HepG2 (cell line): Measurements from ENCODE around the gene CKS2. TPM values are rescaled to one million over a fixed set of nuclear protein-coding genes. Genes with fewer than 3 reads are reported as not detected.

Experiments used
- ASH2L ChIP-seq: fragments of 300-600, 200-600 bp; sonication (generic); IDR thresholded peaks from 2 replicates; pipeline ENCODE4 v1.7.0; 2017; ENCODE audit warnings: low read depth, mild to moderate bottlenecking, moderate library complexity, mixed read lengths, low read length; ENCODE audit not compliant: insufficient read length
- BATF2 ChIP-seq: sonication (generic); formaldehyde crosslinking; IDR thresholded peaks from 2 replicates; pipeline ENCODE4 v1.8.0; 2022; ENCODE audit warnings: mild to moderate bottlenecking, missing genetic modification reagents, moderate library complexity
- CEBPG ChIP-seq: IDR thresholded peaks from 2 replicates; pipeline ENCODE4 v1.6.1; 2016
- E2F1 ChIP-seq: sonication (generic); formaldehyde crosslinking; IDR thresholded peaks from 2 replicates; pipeline ENCODE4 v1.5.0; 2020; ENCODE audit warnings: missing genetic modification reagents
- GATAD2A ChIP-seq: IDR thresholded peaks from 2 replicates; pipeline ENCODE4 v1.6.1; 2016
- MBD4 ChIP-seq: IDR thresholded peaks from 2 replicates; pipeline ENCODE4 v1.6.1; 2012; ENCODE audit warnings: low read length, inconsistent platforms, borderline replicate concordance
- MTF1 ChIP-seq: sonication (generic); formaldehyde crosslinking; IDR thresholded peaks from 2 replicates; pipeline ENCODE4 v1.5.0; 2020; ENCODE audit warnings: missing genetic modification reagents
- PHB2 ChIP-seq: fragments of 450-650 bp; IDR thresholded peaks from 2 replicates; pipeline ENCODE4 v1.6.1; 2018; ENCODE audit not compliant: partially characterized antibody
- POGZ ChIP-seq: sonication (generic); formaldehyde crosslinking; IDR thresholded peaks from 2 replicates; pipeline ENCODE4 v1.4.0; 2020; ENCODE audit warnings: mild to moderate bottlenecking, missing genetic modification reagents
- PRDM4 ChIP-seq: sonication (generic); formaldehyde crosslinking; IDR thresholded peaks from 2 replicates; pipeline ENCODE4 v1.9.0; 2021; ENCODE audit warnings: missing genetic modification reagents, borderline replicate concordance
- RNF2 ChIP-seq: fragments of 450-650 bp; conservative IDR thresholded peaks from 2 replicates; pipeline ENCODE4 v1.6.1; 2016; ENCODE audit warnings: low read depth
- SP4 ChIP-seq: sonication (generic); formaldehyde crosslinking; IDR thresholded peaks from 2 replicates; pipeline ENCODE4 v1.8.1; 2023; ENCODE audit warnings: mild to moderate bottlenecking, missing genetic modification reagents
- TAF1 ChIP-seq: sonication (generic); formaldehyde crosslinking; IDR thresholded peaks from 2 replicates; pipeline ENCODE4 v1.4.0; 2020; ENCODE audit warnings: missing genetic modification reagents
- ZFYVE20 ChIP-seq: sonication (generic); formaldehyde crosslinking; IDR thresholded peaks from 2 replicates; pipeline ENCODE4 v1.8.0; 2023; ENCODE audit warnings: low read depth, mild to moderate bottlenecking, moderate library complexity, missing genetic modification reagents, borderline replicate concordance
- ZNF251 ChIP-seq: sonication (generic); formaldehyde crosslinking; IDR thresholded peaks from 2 replicates; pipeline ENCODE4 v1.9.0; 2021; ENCODE audit warnings: mild to moderate bottlenecking, missing genetic modification reagents
- ZNF33A ChIP-seq: sonication (generic); formaldehyde crosslinking; IDR thresholded peaks from 2 replicates; pipeline ENCODE4 v1.5.1; 2020; ENCODE audit warnings: missing genetic modification reagents, mild to moderate bottlenecking, moderate library complexity, borderline replicate concordance
- ZNF362 ChIP-seq: sonication (generic); formaldehyde crosslinking; IDR thresholded peaks from 2 replicates; pipeline ENCODE4 v1.4.0; 2020; ENCODE audit warnings: missing genetic modification reagents, mild to moderate bottlenecking, borderline replicate concordance
- ZNF607 ChIP-seq: sonication (generic); formaldehyde crosslinking; IDR thresholded peaks from 2 replicates; pipeline ENCODE4 v1.5.1; 2020; ENCODE audit warnings: missing genetic modification reagents, mild to moderate bottlenecking, borderline replicate concordance
- ZNF639 ChIP-seq: conservative IDR thresholded peaks from 2 replicates; pipeline ENCODE4 v1.6.1; 2018; ENCODE audit warnings: missing genetic modification reagents
- ZNF879 ChIP-seq: sonication (generic); formaldehyde crosslinking; IDR thresholded peaks from 2 replicates; pipeline ENCODE4 v1.8.1; 2023; ENCODE audit warnings: missing genetic modification reagents
- polyA plus RNA-seq, 8 experiments: library from polyadenylated mRNA; depleted of rRNA in 3 of 8; stranded (reverse) in 7 of 8; unstranded in 1 of 8; fragments of >200 nt; fragmentation: Illumina TruSeq in 4 of 8; extraction: Trizol in 4 of 8; gene quantifications; 2 replicates each; pipeline versions ENCODE4 v1.2.1 to v1.2.3, GENCODE V29; 2011 to 2016; ENCODE audit warnings: low read depth in 4 of 8, missing spikeins in 1 of 8, mixed read lengths in 1 of 8; ENCODE audit not compliant: insufficient read depth in 1 of 8
- total RNA-seq, 5 experiments: library from RNA; depleted of rRNA; stranded (reverse); fragments of >200 nt; fragmentation: Illumina TruSeq; extraction: Trizol; gene quantifications; 2 replicates each; pipeline ENCODE4 v1.2.3, GENCODE V29; 2016; ENCODE audit warnings: low read depth in 1 of 5
- TF ChIP-seq, protein P1 (sequence below): sonication (generic); IDR thresholded peaks from 2 replicates; pipeline ENCODE4 v1.6.1; 2016; ENCODE audit warnings: low read depth, borderline replicate concordance

The CKS2 gene
- total and polyA plus RNA-seq, 2 of the 13 experiments (the other 11 are each of a cell fraction or from before 2014, with no cell fraction given) = 251 to 317 TPM

- peak; percentile 51; the same call in 1 of the 2 replicates for TF ChIP-seq MBD4
- TF ChIP-seq BATF2 (CRISPR knock-in tag) = peak; percentile 89; the same call in 1 of the 2 replicates
- TF ChIP-seq ASH2L = peak; percentile 97
- TF ChIP-seq PRDM4 (CRISPR knock-in tag) = no peak
- peak; percentile 94 for TF ChIP-seq E2F1 (CRISPR knock-in tag)
- TF ChIP-seq SP4 (CRISPR knock-in tag) = peak; percentile 80
- no peak for TF ChIP-seq ZNF33A (CRISPR knock-in tag)
- TF ChIP-seq PHB2 = no peak
- TF ChIP-seq POGZ (CRISPR knock-in tag) = peak; percentile 90
- peak; percentile 13; the same call in 1 of the 2 replicates for TF ChIP-seq CEBPG (CRISPR knock-in tag)
- peak; percentile 86 for TF ChIP-seq RNF2
- TF ChIP-seq, protein P1, sequence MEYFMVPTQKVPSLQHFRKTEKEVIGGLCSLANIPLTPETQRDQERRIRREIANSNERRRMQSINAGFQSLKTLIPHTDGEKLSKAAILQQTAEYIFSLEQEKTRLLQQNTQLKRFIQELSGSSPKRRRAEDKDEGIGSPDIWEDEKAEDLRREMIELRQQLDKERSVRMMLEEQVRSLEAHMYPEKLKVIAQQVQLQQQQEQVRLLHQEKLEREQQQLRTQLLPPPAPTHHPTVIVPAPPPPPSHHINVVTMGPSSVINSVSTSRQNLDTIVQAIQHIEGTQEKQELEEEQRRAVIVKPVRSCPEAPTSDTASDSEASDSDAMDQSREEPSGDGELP = peak; percentile 6; the same call in 1 of the 2 replicates
- no peak for TF ChIP-seq ZNF362
- TF ChIP-seq GATAD2A = peak; percentile 61
- peak; percentile 82 for TF ChIP-seq TAF1 (CRISPR knock-in tag)
- peak; percentile 94 for TF ChIP-seq ZNF607 (CRISPR knock-in tag)
- TF ChIP-seq MTF1 (CRISPR knock-in tag) = no peak
- no peak for TF ChIP-seq ZNF251 (CRISPR knock-in tag)
- peak; percentile 92 for TF ChIP-seq ZNF879 (CRISPR knock-in tag)
- TF ChIP-seq ZNF639 = peak; percentile 87
- 0 out of 2 replicates have a peak, but pooled peaks have one; percentile 44 for TF ChIP-seq ZFYVE20 (CRISPR knock-in tag)
Observed at GRCh38 chr9:89318123-89319014, 7.4 kb downstream of the CKS2 start, which contains the start of gene SECISBP2 (continued).
